HCT116 (cell line): ENCODE data around the gene WFDC5. TPM values are rescaled to one million over a fixed set of nuclear protein-coding genes. Genes with fewer than 3 reads are reported as not detected.

Experiments
- ATAC-seq: fragments of 200-7000 bp; cut with Tn5 transposase; 2 replicates; pipeline ENCODE4 v1.9.1; 2020; ENCODE audit warnings: mild to moderate bottlenecking, moderate library complexity
- BruUV-seq: library from RNA; stranded (reverse); fragments of 400-500 nt; replicated peaks from 2 replicates; lab custom pipeline; 2021; lab: Mats Ljungman, UMichigan
- CTCF ChIA-PET: fragments of 300-600 bp; sonication (Branson Sonifier 250); formaldehyde crosslinking; loops from one replicate; lab custom pipeline; 2021; ENCODE audit warnings: antibody characterized with exemption; lab: Charles Lee
- POLR2A ChIA-PET: fragments of 300-600, 350-600 bp; sonication (Branson Sonifier 250); formaldehyde crosslinking; loops from one replicate; lab custom pipeline; 2021; ENCODE audit warnings: antibody characterized with exemption; lab: Charles Lee
- RAD21 ChIA-PET, 2 experiments: fragments of 300-600 bp; sonication (Branson Sonifier 250); formaldehyde crosslinking; loops; one replicate each; lab custom pipeline; 2023; ENCODE audit warnings: low total read pairs in 2 of 2; ENCODE audit not compliant: uncharacterized antibody in 2 of 2, unreplicated experiment in 2 of 2, low non-redundant PET in 1 of 2; lab: Charles Lee
- DNase-seq: peaks from one replicate; pipeline ENCODE4 v3.0.0-alpha.2; 2010; ENCODE audit warnings: low read depth, low spot score
- H2AFZ ChIP-seq: fragments of 200-600 bp; shearing (Covaris generic), sonication (generic); 2 replicates; pipeline ENCODE4 v1.6.1; 2017; ENCODE audit warnings: low read depth, mixed run types, mixed read lengths, antibody characterized with exemption, low read length; ENCODE audit not compliant: poor library complexity, severe bottlenecking
- H3K27ac ChIP-seq: 2 replicates; pipeline ENCODE4 v1.5.1; 2012; ENCODE audit warnings: low read depth, low read length
- H3K27me3 ChIP-seq: fragments of 200-600 bp; sonication (generic); 2 replicates; pipeline ENCODE4 v1.6.1; 2016; ENCODE audit warnings: mixed run types, low read length, mixed read lengths; ENCODE audit not compliant: insufficient read depth
- H3K36me3 ChIP-seq, 2 experiments: fragments of 200-500 bp in 1 of 2; fragments of 200-600 bp in 1 of 2; sonication (Bioruptor generic) in 1 of 2; sonication (generic) in 1 of 2; 2 replicates each; pipeline versions ENCODE4 v1.5.1 to v1.6.1; 2014 to 2016; ENCODE audit warnings: low read length in 2 of 2, inconsistent platforms in 1 of 2, mixed read lengths in 1 of 2, mixed run types in 1 of 2; ENCODE audit not compliant: insufficient read depth in 2 of 2, control insufficient read depth in 1 of 2
- H3K4me1 ChIP-seq, 2 experiments: fragments of 200-600 bp in 1 of 2; sonication (generic) in 1 of 2; 2 replicates each; pipeline versions ENCODE4 v1.5.1 to v1.6.1; 2012 to 2017; ENCODE audit warnings: low read length in 2 of 2, inconsistent platforms in 1 of 2, mild to moderate bottlenecking in 1 of 2, mixed read lengths in 1 of 2, mixed run types in 1 of 2, moderate library complexity in 1 of 2; ENCODE audit not compliant: insufficient read depth in 2 of 2, control insufficient read depth in 1 of 2
- H3K4me2 ChIP-seq: fragments of 200-600 bp; sonication (generic); 2 replicates; pipeline ENCODE4 v1.6.1; 2017; ENCODE audit warnings: mixed run types, low read length, mixed read lengths
- H3K4me3 ChIP-seq, 2 experiments: fragments of 200-600 bp in 1 of 2; sonication (generic) in 1 of 2; replicated peaks in 1 of 2; 2 replicates each; pipeline ENCODE4 v1.5.1; 2011 to 2016; ENCODE audit warnings: low read length in 2 of 2, control low read depth in 1 of 2, low read depth in 1 of 2, mild to moderate bottlenecking in 1 of 2, mixed read lengths in 1 of 2, mixed run types in 1 of 2
- H3K79me2 ChIP-seq: fragments of 200-600 bp; sonication (generic); 2 replicates; pipeline ENCODE4 v1.6.1; 2017; ENCODE audit warnings: mild to moderate bottlenecking, mixed run types, low read length, moderate library complexity, mixed read lengths; ENCODE audit not compliant: insufficient read depth
- H3K9ac ChIP-seq: fragments of 200-600 bp; sonication (generic); 2 replicates; pipeline ENCODE4 v1.6.1; 2016; ENCODE audit warnings: low read length, mixed read lengths
- H3K9me2 ChIP-seq: fragments of 200-600 bp; sonication (generic), shearing (Covaris generic); 2 replicates; pipeline ENCODE4 v1.6.1; 2017; ENCODE audit warnings: mixed run types, mild to moderate bottlenecking, moderate library complexity; ENCODE audit not compliant: insufficient read depth
- H3K9me3 ChIP-seq, 2 experiments: fragments of 200-500 bp in 1 of 2; fragments of 200-600 bp in 1 of 2; sonication (Bioruptor generic) in 1 of 2; sonication (generic) in 1 of 2; 2 replicates each; pipeline ENCODE4 v1.6.1; 2014 to 2017; ENCODE audit warnings: low read length in 2 of 2, mixed read lengths in 2 of 2, inconsistent platforms in 1 of 2, low read depth in 1 of 2, mild to moderate bottlenecking in 1 of 2, mixed run types in 1 of 2, moderate library complexity in 1 of 2; ENCODE audit not compliant: control insufficient read depth in 1 of 2, insufficient read depth in 1 of 2
- H4K20me1 ChIP-seq: fragments of 200-600 bp; sonication (generic), shearing (Covaris generic); 2 replicates; pipeline ENCODE4 v1.6.1; 2017; ENCODE audit warnings: mixed run types, mild to moderate bottlenecking, moderate library complexity; ENCODE audit not compliant: insufficient read depth
- ATF3 ChIP-seq: IDR thresholded peaks from 2 replicates; pipeline ENCODE4 v1.6.1; 2012
- CBX3 ChIP-seq: IDR thresholded peaks from 2 replicates; pipeline ENCODE4 v1.6.1; 2012; ENCODE audit warnings: low read depth
- CEBPB ChIP-seq: IDR thresholded peaks from 2 replicates; pipeline ENCODE4 v1.6.1; 2012; ENCODE audit warnings: low read depth
- EGR1 ChIP-seq: IDR thresholded peaks from 2 replicates; pipeline ENCODE4 v1.6.1; 2012; ENCODE audit warnings: low read depth
- FOSL1 ChIP-seq: IDR thresholded peaks from 2 replicates; pipeline ENCODE4 v1.6.1; 2012; ENCODE audit warnings: low read depth
- JUND ChIP-seq: IDR thresholded peaks from 2 replicates; pipeline ENCODE4 v1.6.1; 2012
- MAX ChIP-seq: IDR thresholded peaks from 2 replicates; pipeline ENCODE4 v1.6.1; 2012
- POLR2A ChIP-seq: IDR thresholded peaks from 2 replicates; pipeline ENCODE4 v1.7.0; 2011; ENCODE audit warnings: borderline replicate concordance; ENCODE audit not compliant: insufficient read depth, insufficient read length; ENCODE audit errors: extremely low read depth
- REST ChIP-seq: IDR thresholded peaks from 2 replicates; pipeline ENCODE4 v1.6.1; 2012; ENCODE audit warnings: low read depth
- SIN3A ChIP-seq: IDR thresholded peaks from 2 replicates; pipeline ENCODE4 v1.6.1; 2012; ENCODE audit warnings: low read depth
- SP1 ChIP-seq: IDR thresholded peaks from 2 replicates; pipeline ENCODE4 v1.6.1; 2012; ENCODE audit warnings: low read depth
- SRF ChIP-seq: IDR thresholded peaks from 2 replicates; pipeline ENCODE4 v1.6.1; 2012; ENCODE audit warnings: low read depth
- TCF7L2 ChIP-seq: IDR thresholded peaks from 2 replicates; pipeline ENCODE4 v1.7.0; 2011; ENCODE audit warnings: borderline replicate concordance, inconsistent platforms; ENCODE audit not compliant: insufficient read depth, insufficient read length; ENCODE audit errors: extremely low read depth
- YY1 ChIP-seq: IDR thresholded peaks from 2 replicates; pipeline ENCODE4 v1.6.1; 2011; ENCODE audit warnings: low read length, low read depth, moderate library complexity, mild to moderate bottlenecking; ENCODE audit not compliant: insufficient replicate concordance; ENCODE audit errors: extremely low read depth
- ZFX ChIP-seq: fragments of 450-650 bp; IDR thresholded peaks from 2 replicates; pipeline ENCODE4 v1.6.1; 2017
- ZNF274 ChIP-seq: fragments of 200-500 bp; sonication (Bioruptor generic); IDR thresholded peaks from 2 replicates; pipeline ENCODE4 v1.6.1; 2014; ENCODE audit warnings: mild to moderate bottlenecking, low read depth, low read length, inconsistent platforms
- intact Hi-C: fragments of 100-400 bp; cut with micrococcal nuclease; formaldehyde crosslinking; loops from 2 replicates; pipeline ENCODE4 v1.10.0; 2022
- total RNA-seq: library from RNA; stranded (reverse); gene quantifications from one replicate; pipeline ENCODE4 v1.2.1, GENCODE V29; 2021; ENCODE audit not compliant: unreplicated experiment
- TF ChIP-seq, protein P1 (sequence below), 3 experiments: fragments of 200-600 bp in 1 of 3; sonication (generic) in 1 of 3; IDR thresholded peaks in 2 of 3; conservative IDR thresholded peaks in 1 of 3; 2 replicates each; pipeline ENCODE4 v1.5.1; 2012 to 2017; ENCODE audit warnings: low read depth in 2 of 3, low read length in 2 of 3, antibody characterized with exemption in 1 of 3, borderline replicate concordance in 1 of 3, control low read depth in 1 of 3, mild to moderate bottlenecking in 1 of 3, mixed read lengths in 1 of 3, mixed run types in 1 of 3, moderate library complexity in 1 of 3; ENCODE audit not compliant: insufficient read depth in 1 of 3

WFDC5 gene
- total RNA-seq, 1 experiment from 2014 or later, result not detected

DNA sequence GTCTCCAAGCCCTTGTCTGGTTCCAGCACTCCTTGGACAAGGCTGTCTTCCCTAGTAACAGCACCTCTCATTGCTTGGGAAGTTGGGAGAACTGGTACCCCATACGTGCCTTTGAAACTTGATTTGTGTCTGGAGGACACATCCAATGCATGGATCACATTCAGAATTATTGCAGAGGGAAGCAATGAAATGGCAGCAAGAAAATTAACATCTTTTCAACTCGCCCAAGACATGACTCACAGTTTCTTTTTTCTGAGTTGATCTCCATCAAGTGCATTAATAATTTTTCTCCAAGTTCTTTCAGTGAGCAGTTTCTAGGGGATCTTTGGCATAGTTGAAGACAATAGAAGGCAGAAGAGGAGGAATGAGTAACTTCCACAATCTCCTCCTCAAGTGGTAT, 37.4 kb upstream of the WFDC5 start:
- intact Hi-C loops, result no loop called here
- Histone ChIP-seq H4K20me1 (no peaks in the 10 kb centered on the region), H3K9me2 (no peaks in the 10 kb centered on the region), H3K4me2 (no peak overlapping the region), H3K9me3 (no peaks in the 10 kb centered on the region), H3K27ac (no peak overlapping the region), H3K9ac (no peak overlapping the region), H3K79me2 (no peaks in the 10 kb centered on the region), H3K27me3 (peaks cover 11% of the 10 kb centered on the region; the same call in 1 of the 2 replicates), H3K36me3 (no peaks in the 10 kb centered on the region), H2AFZ (no peak overlapping the region), H3K4me1 (no peaks in the 10 kb centered on the region), H3K4me3 (no peak overlapping the region)
- no peak for TF ChIP-seq ZFX
- no peak for TF ChIP-seq ZNF274
- no peak for TF ChIP-seq EGR1
- TF ChIP-seq YY1, result no peak
- TF ChIP-seq JUND, result no peak
- TF ChIP-seq SP1, result no peak
- no peak for TF ChIP-seq CEBPB
- ChIA-PET POLR2A (no interaction called here), CTCF (no interaction called here), RAD21 (no interaction called here)
- ATAC-seq (no peak), DNase-seq (no peak)
- BruUV-seq, result no TSS peak

DNA sequence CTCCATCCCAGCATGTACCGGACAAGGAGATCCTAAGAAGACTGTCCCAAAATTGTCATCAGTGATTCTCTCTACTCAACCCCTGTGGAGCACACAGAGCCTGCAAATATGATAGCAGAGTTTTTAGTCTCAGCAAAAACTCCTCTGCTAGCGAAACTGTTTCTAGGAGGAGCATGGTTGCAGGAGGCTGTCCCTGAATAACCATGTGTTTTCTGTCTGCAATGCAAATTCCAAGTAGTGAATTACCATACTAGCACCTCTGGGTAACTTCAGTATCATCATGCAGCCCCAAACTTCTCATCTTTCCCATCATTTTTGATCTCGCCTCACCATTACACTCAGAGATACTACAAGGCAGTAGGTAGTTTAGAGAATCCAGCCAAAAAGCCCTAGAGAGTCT, 34.1 kb upstream of the WFDC5 start:
- DNase-seq (no peak), ATAC-seq (no peak)
- Histone ChIP-seq H3K9me2 (no peaks in the 10 kb centered on the region), H3K27me3 (peaks cover 33% of the 10 kb centered on the region; the same call in 1 of the 2 replicates), H2AFZ (no peak overlapping the region), H3K36me3 (no peaks in the 10 kb centered on the region), H3K9ac (no peak overlapping the region), H3K9me3 (no peaks in the 10 kb centered on the region), H4K20me1 (no peaks in the 10 kb centered on the region), H3K4me3 (no peak overlapping the region), H3K27ac (no peak overlapping the region), H3K4me1 (no peaks in the 10 kb centered on the region), H3K79me2 (no peaks in the 10 kb centered on the region), H3K4me2 (no peak overlapping the region)
- RAD21 ChIA-PET, result no interaction called here
- BruUV-seq, result no TSS peak
- CTCF ChIA-PET, result no interaction called here
- POLR2A ChIA-PET, result no interaction called here
- intact Hi-C loops, result no loop called here
- TF ChIP-seq YY1, result no peak
- TF ChIP-seq EGR1, result no peak
- TF ChIP-seq ZFX, result no peak
- no peak for TF ChIP-seq SRF
- no peak for TF ChIP-seq SIN3A
- no peak for TF ChIP-seq ATF3
- TF ChIP-seq CEBPB, result no peak
- no peak for TF ChIP-seq CBX3
- TF ChIP-seq FOSL1, result no peak
- TF ChIP-seq, protein P1, sequence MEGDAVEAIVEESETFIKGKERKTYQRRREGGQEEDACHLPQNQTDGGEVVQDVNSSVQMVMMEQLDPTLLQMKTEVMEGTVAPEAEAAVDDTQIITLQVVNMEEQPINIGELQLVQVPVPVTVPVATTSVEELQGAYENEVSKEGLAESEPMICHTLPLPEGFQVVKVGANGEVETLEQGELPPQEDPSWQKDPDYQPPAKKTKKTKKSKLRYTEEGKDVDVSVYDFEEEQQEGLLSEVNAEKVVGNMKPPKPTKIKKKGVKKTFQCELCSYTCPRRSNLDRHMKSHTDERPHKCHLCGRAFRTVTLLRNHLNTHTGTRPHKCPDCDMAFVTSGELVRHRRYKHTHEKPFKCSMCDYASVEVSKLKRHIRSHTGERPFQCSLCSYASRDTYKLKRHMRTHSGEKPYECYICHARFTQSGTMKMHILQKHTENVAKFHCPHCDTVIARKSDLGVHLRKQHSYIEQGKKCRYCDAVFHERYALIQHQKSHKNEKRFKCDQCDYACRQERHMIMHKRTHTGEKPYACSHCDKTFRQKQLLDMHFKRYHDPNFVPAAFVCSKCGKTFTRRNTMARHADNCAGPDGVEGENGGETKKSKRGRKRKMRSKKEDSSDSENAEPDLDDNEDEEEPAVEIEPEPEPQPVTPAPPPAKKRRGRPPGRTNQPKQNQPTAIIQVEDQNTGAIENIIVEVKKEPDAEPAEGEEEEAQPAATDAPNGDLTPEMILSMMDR (IDR thresholded peaks at IDR 0.05 in 2 of 3, conservative IDR thresholded peaks at IDR 0.05 in 1 of 3; ENCODE audit: borderline replicate concordance in 1 of 3, insufficient read depth in 1 of 3, low read depth in 2 of 3, low read length in 2 of 3), result no peak
- no peak for TF ChIP-seq TCF7L2
- TF ChIP-seq POLR2A, result no peak
- no peak for TF ChIP-seq REST
- no peak for TF ChIP-seq MAX
- no peak for TF ChIP-seq JUND
